LNCaP clone FGC (cell line): Measurements from ENCODE around the gene SIGLEC5.

Source experiments
- DNase-seq: peaks from one replicate; pipeline ENCODE4 v3.0.0-alpha.2; 2011; ENCODE audit warnings: low read depth
- H3K4me3 ChIP-seq: 2 replicates; pipeline ENCODE4 v1.5.1; 2011; ENCODE audit warnings: mild to moderate bottlenecking, low read depth, low read length, control low read depth
- CTCF ChIP-seq: IDR thresholded peaks from 2 replicates; pipeline ENCODE4 v1.5.1; 2012; ENCODE audit warnings: mild to moderate bottlenecking; ENCODE audit not compliant: control insufficient read depth, insufficient read depth; ENCODE audit errors: extremely low read depth

Gene SIGLEC5

GRCh38 chr19:51590441-51590840, 39.8 kb downstream of the SIGLEC5 start:
- no peak overlapping the region for H3K4me3 ChIP-seq
- DNase-seq = no peak
- TF ChIP-seq CTCF = no peak

DNA sequence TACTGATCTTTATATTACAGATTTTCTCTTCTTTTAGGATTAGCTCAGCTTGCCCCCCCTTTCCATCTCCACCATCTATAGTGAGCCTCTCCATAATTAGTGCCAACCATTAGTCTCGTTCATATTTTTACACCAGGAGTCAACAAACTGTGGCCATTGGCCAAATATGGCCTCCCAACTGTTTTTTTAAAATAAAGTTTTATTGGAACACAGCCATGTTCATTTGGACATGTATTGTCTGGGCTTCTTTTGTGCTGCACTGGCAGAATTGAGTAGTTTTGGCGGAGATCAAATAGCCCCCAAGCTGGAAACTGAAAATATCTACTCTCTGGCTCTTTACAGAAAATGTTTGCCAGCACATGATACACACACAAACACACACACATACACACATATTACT, 40.7 kb downstream of the SIGLEC5 start:
- TF ChIP-seq CTCF = no peak
- H3K4me3 ChIP-seq = no peak overlapping the region
- no peak for DNase-seq

DNA sequence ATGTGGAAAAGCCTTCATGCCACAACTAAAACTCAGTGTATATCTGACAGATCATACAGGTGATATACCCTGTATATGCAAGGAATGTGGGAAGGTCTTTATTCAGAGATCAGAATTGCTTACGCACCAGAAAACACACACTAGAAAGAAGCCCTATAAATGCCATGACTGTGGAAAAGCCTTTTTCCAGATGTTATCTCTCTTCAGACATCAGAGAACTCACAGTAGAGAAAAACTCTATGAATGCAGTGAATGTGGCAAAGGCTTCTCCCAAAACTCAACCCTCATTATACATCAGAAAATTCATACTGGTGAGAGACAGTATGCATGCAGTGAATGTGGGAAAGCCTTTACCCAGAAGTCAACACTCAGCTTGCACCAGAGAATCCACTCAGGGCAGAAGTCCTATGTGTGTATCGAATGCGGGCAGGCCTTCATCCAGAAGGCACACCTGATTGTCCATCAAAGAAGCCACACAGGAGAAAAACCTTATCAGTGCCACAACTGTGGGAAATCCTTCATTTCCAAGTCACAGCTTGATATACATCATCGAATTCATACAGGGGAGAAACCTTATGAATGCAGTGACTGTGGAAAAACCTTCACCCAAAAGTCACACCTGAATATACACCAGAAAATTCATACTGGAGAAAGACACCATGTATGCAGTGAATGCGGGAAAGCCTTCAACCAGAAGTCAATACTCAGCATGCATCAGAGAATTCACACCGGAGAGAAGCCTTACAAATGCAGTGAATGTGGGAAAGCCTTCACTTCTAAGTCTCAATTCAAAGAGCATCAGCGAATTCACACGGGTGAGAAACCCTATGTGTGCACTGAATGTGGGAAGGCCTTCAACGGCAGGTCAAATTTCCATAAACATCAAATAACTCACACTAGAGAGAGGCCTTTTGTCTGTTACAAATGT, 42.7 kb downstream of the SIGLEC5 start:
- H3K4me3 ChIP-seq = no peak overlapping the region
- TF ChIP-seq CTCF = no peak
- DNase-seq = no peak

- no peak for TF ChIP-seq CTCF
- no peak overlapping the region for H3K4me3 ChIP-seq
- no peak for DNase-seq
Observed at GRCh38 chr19:51586799-51587198, 43.4 kb downstream of the SIGLEC5 start.

DNA sequence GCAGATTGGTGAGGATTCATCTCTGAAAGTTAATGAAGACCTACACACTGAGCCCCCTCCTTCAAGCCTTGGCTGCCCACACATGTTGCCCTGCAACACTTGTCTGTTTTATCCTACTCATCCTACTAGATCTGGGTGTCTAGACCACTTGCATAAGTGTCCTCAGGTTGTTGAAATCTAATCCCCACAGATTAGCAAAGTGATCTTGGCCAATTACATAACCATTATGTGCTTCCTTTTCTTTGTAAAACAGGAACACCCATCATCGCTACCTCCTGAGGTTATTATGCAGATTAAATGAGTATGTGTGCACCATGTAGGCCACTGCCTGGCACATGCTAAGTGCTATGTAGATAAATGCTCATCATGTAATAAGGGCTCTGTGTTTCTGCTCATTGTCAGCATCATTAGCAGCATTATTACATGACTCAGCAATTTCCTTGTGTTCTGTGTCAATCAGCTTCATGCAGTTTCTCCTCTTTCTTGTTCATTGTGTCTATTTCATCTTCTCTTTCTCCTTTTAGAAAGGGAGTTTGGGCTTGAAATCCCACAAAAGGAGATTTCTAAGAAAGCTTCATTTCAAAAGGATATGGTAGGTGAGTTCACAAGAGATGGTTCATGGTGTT, 44.0 kb downstream of the SIGLEC5 start:
- no peak overlapping the region for H3K4me3 ChIP-seq
- TF ChIP-seq CTCF = no peak
- no peak for DNase-seq

- no peak for DNase-seq
- no peak for TF ChIP-seq CTCF
Observed at GRCh38 chr19:51576850-51577249, 53.4 kb downstream of the SIGLEC5 start.

More at GRCh38 chr19:51576850-51577249, 53.4 kb downstream of the SIGLEC5 start:
- H3K4me3 ChIP-seq = no peak overlapping the region
